MM.1S (cell line): ENCODE measurements around the gene MAST3.

Experiments
- DNase-seq: peaks from one replicate; pipeline ENCODE4 v3.0.0-alpha.2; 2015
- H2AFZ ChIP-seq: fragments of 300-600 bp; sonication (generic); 2 replicates; pipeline ENCODE4 v1.6.0; 2016; ENCODE audit warnings: antibody characterized with exemption, low read length
- H3F3A ChIP-seq: fragments of 300-600 bp; sonication (generic); 2 replicates; pipeline ENCODE4 v1.6.1; 2016; ENCODE audit warnings: mild to moderate bottlenecking, antibody characterized with exemption, low read length, moderate library complexity, mixed read lengths; ENCODE audit not compliant: insufficient read depth
- H3K27ac ChIP-seq: fragments of 300-600 bp; sonication (generic); 2 replicates; pipeline ENCODE4 v1.5.1; 2016; ENCODE audit warnings: mild to moderate bottlenecking, low read length
- H3K27me3 ChIP-seq: fragments of 300-600 bp; sonication (generic); replicated peaks from 2 replicates; pipeline ENCODE4 v1.6.0; 2016; ENCODE audit warnings: low read length; ENCODE audit not compliant: insufficient read depth
- H3K36me3 ChIP-seq: fragments of 300-600 bp; sonication (generic); replicated peaks from 2 replicates; pipeline ENCODE4 v1.6.1; 2016; ENCODE audit warnings: mild to moderate bottlenecking, low read length, mixed read lengths; ENCODE audit not compliant: insufficient read depth
- H3K4me1 ChIP-seq: fragments of 300-600 bp; sonication (generic); 2 replicates; pipeline ENCODE4 v1.6.1; 2016; ENCODE audit warnings: low read length, mixed read lengths
- H3K4me2 ChIP-seq: fragments of 300-600 bp; sonication (generic); 2 replicates; pipeline ENCODE4 v1.6.0; 2016; ENCODE audit warnings: low read depth, low read length
- H3K4me3 ChIP-seq: fragments of 300-600 bp; sonication (generic); 2 replicates; pipeline ENCODE4 v1.5.1; 2016; ENCODE audit warnings: low read length, mixed read lengths
- H3K79me2 ChIP-seq: fragments of 300-600 bp; sonication (generic); 2 replicates; pipeline ENCODE4 v1.6.1; 2016; ENCODE audit warnings: mixed run types, low read length, mixed read lengths
- H3K9ac ChIP-seq: fragments of 300-600 bp; sonication (generic); 2 replicates; pipeline ENCODE4 v1.6.1; 2016; ENCODE audit warnings: low read length, mixed read lengths
- H3K9me2 ChIP-seq: fragments of 300-600 bp; sonication (generic); replicated peaks from 2 replicates; pipeline ENCODE4 v1.6.1; 2016; ENCODE audit warnings: mild to moderate bottlenecking, low read length, mixed read lengths; ENCODE audit not compliant: insufficient read depth
- H3K9me3 ChIP-seq: fragments of 300-600 bp; sonication (generic); replicated peaks from 2 replicates; pipeline ENCODE4 v1.6.1; 2016; ENCODE audit warnings: mild to moderate bottlenecking, low read length, mixed read lengths; ENCODE audit not compliant: insufficient read depth
- H4K20me1 ChIP-seq: fragments of 300-600 bp; sonication (generic); 2 replicates; pipeline ENCODE4 v1.6.1; 2016; ENCODE audit warnings: mild to moderate bottlenecking, low read length, moderate library complexity, mixed read lengths; ENCODE audit not compliant: insufficient read depth
- EZH2 ChIP-seq: fragments of 300-600 bp; sonication (generic); optimal IDR thresholded peaks from 2 replicates; pipeline ENCODE3; 2017; ENCODE audit warnings: low read depth, mild to moderate bottlenecking, antibody characterized with exemption, low read length, mixed read lengths
- EZH2phosphoT487 ChIP-seq: fragments of 300-600 bp; sonication (generic); IDR thresholded peaks from 2 replicates; pipeline ENCODE4 v1.6.1; 2018; ENCODE audit warnings: antibody characterized with exemption, low read length
- TF ChIP-seq, protein P1 (sequence below): fragments of 300-600 bp; sonication (generic); IDR thresholded peaks from 2 replicates; pipeline ENCODE4 v1.5.1; 2016; ENCODE audit warnings: antibody characterized with exemption, low read length, mixed read lengths

The MAST3 gene

DNA sequence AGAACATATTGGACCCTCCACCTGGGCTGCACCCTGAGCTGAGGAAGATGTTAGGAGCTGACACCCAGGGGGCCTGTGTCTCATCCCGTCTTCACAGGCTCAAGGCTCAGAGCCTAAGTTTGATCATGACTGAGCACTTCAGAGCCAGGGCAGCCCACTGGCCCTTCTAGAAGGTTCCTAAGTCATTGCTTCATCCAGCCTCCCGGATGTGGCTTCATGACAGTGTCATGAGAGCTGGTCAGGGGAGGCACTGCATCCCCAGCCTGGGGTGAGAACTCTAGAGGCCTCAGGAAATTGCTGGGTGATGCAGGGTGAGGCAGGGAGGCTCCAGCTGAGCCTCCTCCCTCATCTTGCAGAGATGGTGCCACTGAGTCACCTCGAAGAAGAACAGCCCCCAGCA lies 30.5 kb downstream of the MAST3 start:
- H3K27me3 ChIP-seq: no peaks in the 10 kb centered on the region
- no peaks in the 10 kb centered on the region for H3K9me2 ChIP-seq
- no peak overlapping the region for H3K4me2 ChIP-seq
- no peaks in the 10 kb centered on the region for H4K20me1 ChIP-seq
- no peak overlapping the region for H3K4me3 ChIP-seq
- no peaks in the 10 kb centered on the region for H3K4me1 ChIP-seq
- H3K79me2 ChIP-seq: no peaks in the 10 kb centered on the region
- no peak overlapping the region for H2AFZ ChIP-seq
- H3K36me3 ChIP-seq: no peaks in the 10 kb centered on the region
- H3K9ac ChIP-seq: no peak overlapping the region
- no peaks in the 10 kb centered on the region for H3F3A ChIP-seq
- H3K27ac ChIP-seq: no peak overlapping the region
- no peak for DNase-seq
- TF ChIP-seq EZH2 (no peak), EZH2phosphoT487 (no peak)
- TF ChIP-seq, protein P1, sequence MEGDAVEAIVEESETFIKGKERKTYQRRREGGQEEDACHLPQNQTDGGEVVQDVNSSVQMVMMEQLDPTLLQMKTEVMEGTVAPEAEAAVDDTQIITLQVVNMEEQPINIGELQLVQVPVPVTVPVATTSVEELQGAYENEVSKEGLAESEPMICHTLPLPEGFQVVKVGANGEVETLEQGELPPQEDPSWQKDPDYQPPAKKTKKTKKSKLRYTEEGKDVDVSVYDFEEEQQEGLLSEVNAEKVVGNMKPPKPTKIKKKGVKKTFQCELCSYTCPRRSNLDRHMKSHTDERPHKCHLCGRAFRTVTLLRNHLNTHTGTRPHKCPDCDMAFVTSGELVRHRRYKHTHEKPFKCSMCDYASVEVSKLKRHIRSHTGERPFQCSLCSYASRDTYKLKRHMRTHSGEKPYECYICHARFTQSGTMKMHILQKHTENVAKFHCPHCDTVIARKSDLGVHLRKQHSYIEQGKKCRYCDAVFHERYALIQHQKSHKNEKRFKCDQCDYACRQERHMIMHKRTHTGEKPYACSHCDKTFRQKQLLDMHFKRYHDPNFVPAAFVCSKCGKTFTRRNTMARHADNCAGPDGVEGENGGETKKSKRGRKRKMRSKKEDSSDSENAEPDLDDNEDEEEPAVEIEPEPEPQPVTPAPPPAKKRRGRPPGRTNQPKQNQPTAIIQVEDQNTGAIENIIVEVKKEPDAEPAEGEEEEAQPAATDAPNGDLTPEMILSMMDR: no peak
- no peaks in the 10 kb centered on the region for H3K9me3 ChIP-seq

DNA sequence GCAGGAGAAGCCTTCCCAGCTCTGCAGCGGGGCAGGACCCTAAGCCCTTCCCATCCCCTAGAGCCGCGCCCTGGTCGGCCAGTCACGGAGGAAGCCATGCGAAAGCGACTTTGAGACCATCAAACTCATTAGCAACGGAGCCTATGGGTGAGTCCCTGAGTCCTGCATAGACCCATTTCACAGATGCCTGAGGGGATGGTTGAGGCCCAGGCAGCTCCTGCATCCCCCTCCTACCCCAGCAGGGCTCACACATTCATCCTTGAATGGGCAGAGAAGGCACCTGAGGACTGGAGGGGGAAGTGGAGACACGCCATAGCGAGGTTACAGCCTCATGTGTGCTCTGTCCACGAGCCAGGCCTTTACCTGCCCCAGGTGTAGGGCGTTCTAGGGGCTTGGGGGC lies 31.2 kb downstream of the MAST3 start:
- Histone ChIP-seq H3K36me3 (no peaks in the 10 kb centered on the region), H3K27me3 (no peaks in the 10 kb centered on the region), H3K27ac (no peak overlapping the region), H3K79me2 (no peaks in the 10 kb centered on the region), H3K4me3 (no peak overlapping the region), H3K9me3 (no peaks in the 10 kb centered on the region), H4K20me1 (no peaks in the 10 kb centered on the region), H3F3A (no peaks in the 10 kb centered on the region), H3K4me1 (no peaks in the 10 kb centered on the region), H2AFZ (no peak overlapping the region), H3K9ac (no peak overlapping the region), H3K4me2 (no peak overlapping the region), H3K9me2 (no peaks in the 10 kb centered on the region)
- no peak for DNase-seq
- TF ChIP-seq EZH2: no peak
- no peak for TF ChIP-seq EZH2phosphoT487
- TF ChIP-seq, protein P1: no peak

DNA sequence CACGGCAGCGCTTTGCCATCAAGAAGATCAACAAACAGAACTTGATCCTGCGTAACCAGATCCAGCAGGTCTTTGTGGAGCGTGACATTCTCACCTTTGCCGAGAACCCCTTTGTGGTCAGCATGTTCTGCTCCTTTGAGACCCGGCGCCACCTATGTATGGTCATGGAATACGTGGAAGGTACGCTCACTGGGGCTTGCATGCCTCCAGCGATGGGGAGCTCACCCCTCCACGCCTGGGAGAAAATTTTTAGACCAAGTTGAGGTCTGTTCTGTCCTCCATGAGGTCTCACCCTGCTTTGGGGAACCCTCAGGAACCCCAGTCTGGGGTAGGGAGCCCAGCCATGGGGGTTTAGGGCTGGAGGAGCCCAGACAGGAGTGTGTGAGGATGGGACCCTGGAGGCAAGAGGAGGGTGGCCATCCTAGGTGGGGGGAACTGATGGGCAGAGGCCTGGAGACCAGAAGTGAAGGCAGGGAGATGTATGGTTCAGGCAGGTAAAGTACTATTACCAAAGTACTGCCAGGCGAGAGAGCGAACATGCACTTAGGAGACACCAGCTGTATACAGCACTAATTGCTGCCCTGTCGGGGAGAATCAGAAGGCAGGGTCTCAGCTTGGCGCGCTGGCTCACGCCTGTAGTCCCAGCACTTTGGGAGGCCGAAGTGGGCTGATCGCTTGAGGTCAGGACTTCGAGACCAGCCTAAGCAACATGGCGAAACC lies 33.1 kb downstream of the MAST3 start:
- Histone ChIP-seq H3K9me2 (no peaks in the 10 kb centered on the region), H3K4me3 (no peak overlapping the region), H3K9ac (no peak overlapping the region), H2AFZ (no peak overlapping the region), H3K27me3 (no peaks in the 10 kb centered on the region), H3K4me1 (no peaks in the 10 kb centered on the region), H3K4me2 (no peak overlapping the region), H3K9me3 (no peaks in the 10 kb centered on the region), H3K79me2 (no peaks in the 10 kb centered on the region), H3K27ac (no peak overlapping the region), H3K36me3 (no peaks in the 10 kb centered on the region), H4K20me1 (no peaks in the 10 kb centered on the region), H3F3A (no peaks in the 10 kb centered on the region)
- no peak for DNase-seq
- TF ChIP-seq, protein P1: no peak
- TF ChIP-seq EZH2 (no peak), EZH2phosphoT487 (no peak)
